Naive thymus-derived CD4-positive, alpha-beta T cell (primary cell): ENCODE results near the gene ITGB7. TPM values are rescaled to one million over a fixed set of nuclear protein-coding genes. Genes with fewer than 3 reads are reported as not detected.

ENCODE experiments used
- ATAC-seq: fragments of 150-1000 bp; cut with Tn5 transposase; 2 replicates; pipeline ENCODE4 v1.10.0; 2021; ENCODE audit warnings: mild to moderate bottlenecking, moderate library complexity
- CTCF ChIA-PET: fragments of 350-600 bp; sonication (Branson Sonifier 250); formaldehyde crosslinking; loops from one replicate; lab custom pipeline; 2021; ENCODE audit warnings: antibody characterized with exemption; lab: Charles Lee
- POLR2A ChIA-PET: fragments of 350-600 bp; sonication (Branson Sonifier 250); formaldehyde crosslinking; loops from one replicate; lab custom pipeline; 2021; ENCODE audit warnings: antibody characterized with exemption, inconsistent platforms; lab: Charles Lee
- DNase-seq, 9 donors: peaks; one replicate each; pipeline versions ENCODE4 v3.0.0 to v3.0.0-alpha.2; 2020 to 2022; ENCODE audit warnings: mixed read lengths in 1 of 9
- H3K27ac ChIP-seq: one replicate; pipeline ENCODE4 v1.7.0; 2013; ENCODE audit warnings: mild to moderate bottlenecking, low read depth, low read length, moderate library complexity
- H3K27me3 ChIP-seq, 2 donors: one replicate each; pipeline ENCODE4 v1.7.0; 2013; ENCODE audit warnings: low read length in 2 of 2, mild to moderate bottlenecking in 2 of 2, moderate library complexity in 2 of 2; ENCODE audit not compliant: control insufficient read depth in 2 of 2, insufficient read depth in 2 of 2
- H3K36me3 ChIP-seq, 3 experiments: 1 replicate in 2 of 3; 2 replicates in 1 of 3; pipeline ENCODE4 v1.7.0; 2013; ENCODE audit warnings: low read length in 3 of 3, mild to moderate bottlenecking in 3 of 3, moderate library complexity in 1 of 3; ENCODE audit not compliant: insufficient read depth in 3 of 3, control insufficient read depth in 2 of 3
- H3K4me1 ChIP-seq, 2 donors: one replicate each; pipeline ENCODE4 v1.7.0; 2013; ENCODE audit warnings: low read length in 2 of 2, mild to moderate bottlenecking in 2 of 2, moderate library complexity in 1 of 2; ENCODE audit not compliant: control insufficient read depth in 2 of 2, insufficient read depth in 2 of 2
- H3K4me3 ChIP-seq: 2 replicates; pipeline ENCODE4 v1.7.0; 2013; ENCODE audit warnings: mild to moderate bottlenecking, low read length
- H3K9me3 ChIP-seq, 3 experiments: 1 replicate in 2 of 3; 2 replicates in 1 of 3; pipeline ENCODE4 v1.7.0; 2013; ENCODE audit warnings: low read length in 3 of 3; ENCODE audit not compliant: control insufficient read depth in 2 of 3
- H3K27ac Mint-ChIP-seq, 9 donors: one replicate each; pipeline ENCODE4 v1.8.0; 2020 to 2022; ENCODE audit warnings: mixed read lengths in 9 of 9, mild to moderate bottlenecking in 8 of 9, moderate library complexity in 5 of 9, inconsistent platforms in 2 of 9
- H3K27me3 Mint-ChIP-seq, 5 donors: one replicate each; pipeline ENCODE4 v1.8.0; 2021 to 2022; ENCODE audit warnings: mixed read lengths in 5 of 5, mild to moderate bottlenecking in 1 of 5
- H3K36me3 Mint-ChIP-seq, 5 donors: one replicate each; pipeline ENCODE4 v1.8.0; 2020 to 2022; ENCODE audit warnings: mixed read lengths in 5 of 5, mild to moderate bottlenecking in 3 of 5, inconsistent platforms in 1 of 5
- H3K4me1 Mint-ChIP-seq, 7 donors: one replicate each; pipeline ENCODE4 v1.8.0; 2020 to 2022; ENCODE audit warnings: mixed read lengths in 7 of 7, mild to moderate bottlenecking in 3 of 7, inconsistent platforms in 1 of 7
- H3K4me3 Mint-ChIP-seq, 10 donors: one replicate each; pipeline ENCODE4 v1.8.0; 2020 to 2022; ENCODE audit warnings: mild to moderate bottlenecking in 10 of 10, mixed read lengths in 10 of 10, moderate library complexity in 6 of 10, inconsistent platforms in 2 of 10
- H3K9me3 Mint-ChIP-seq, 11 donors: one replicate each; pipeline ENCODE4 v1.8.0; 2020 to 2022; ENCODE audit warnings: mixed read lengths in 11 of 11, mild to moderate bottlenecking in 4 of 11, inconsistent platforms in 1 of 11, moderate library complexity in 1 of 11
- intact Hi-C, 2 donors: fragments of 100-400 bp; cut with micrococcal nuclease; formaldehyde crosslinking; loops; one replicate each; pipeline ENCODE4 v1.15.1; 2023
- polyA plus RNA-seq, 2 donors: library from polyadenylated mRNA; unstranded; fragments of 300-500 nt; fragmentation: Illumina TruSeq; gene quantifications; one replicate each; pipeline ENCODE4 v1.2.3, GENCODE V29; 2021
- total RNA-seq, 6 experiments: library from RNA in 5 of 6; stranded (reverse) in 5 of 6; gene quantifications; 1 replicate in 5 of 6; 2 replicates in 1 of 6; pipeline ENCODE4 v1.2.3 and lab custom pipeline; 2021 to 2026

ITGB7 gene
- total and polyA plus RNA-seq, 7 experiments from 2014 or later = 191 to 760 (median 227) TPM

- POLR2A ChIA-PET = interaction anchor here (0.9 to 12.2 kb wide), 2 partner anchors 11 to 13 kb away, joined by 3 to 217 read pairs; no protein-coding TSS in a partner anchor
- no peak overlapping the region for H3K4me3 Mint-ChIP-seq
- CTCF ChIA-PET = interaction anchor here (0.7 to 2.2 kb wide), 6 partner anchors 8 to 160 kb away, joined by 3 to 10 read pairs (median 4); no protein-coding TSS in a partner anchor
- peaks cover 0 to 3% (median 0%) of the 10 kb centered on the region in 11 donors for H3K9me3 Mint-ChIP-seq
- H3K27me3 Mint-ChIP-seq = no peaks in the 10 kb centered on the region
- peaks cover 17 to 40% of the 10 kb centered on the region in 2 donors for H3K4me1 ChIP-seq
- no peak overlapping the region for H3K4me3 ChIP-seq
- no peaks in the 10 kb centered on the region for H3K27me3 ChIP-seq
- H3K4me1 Mint-ChIP-seq = peaks cover 34 to 72% (median 58%) of the 10 kb centered on the region in 7 donors
- ATAC-seq (no peak), DNase-seq (no peak)
- H3K36me3 ChIP-seq = peaks cover 26 to 90% (median 28%) of the 10 kb centered on the region in 3 experiments
- intact Hi-C loops = no loop called here
- H3K27ac Mint-ChIP-seq = peak overlapping the region in 3 of 9 donors; percentile 26 to 37 (median 28)
- no peaks in the 10 kb centered on the region for H3K9me3 ChIP-seq
- H3K27ac ChIP-seq = no peak overlapping the region
- H3K36me3 Mint-ChIP-seq = peaks cover 13 to 61% (median 41%) of the 10 kb centered on the region in 5 donors
Observed at GRCh38 chr12:53186745-53187144, 20.3 kb downstream of the ITGB7 start.

DNA sequence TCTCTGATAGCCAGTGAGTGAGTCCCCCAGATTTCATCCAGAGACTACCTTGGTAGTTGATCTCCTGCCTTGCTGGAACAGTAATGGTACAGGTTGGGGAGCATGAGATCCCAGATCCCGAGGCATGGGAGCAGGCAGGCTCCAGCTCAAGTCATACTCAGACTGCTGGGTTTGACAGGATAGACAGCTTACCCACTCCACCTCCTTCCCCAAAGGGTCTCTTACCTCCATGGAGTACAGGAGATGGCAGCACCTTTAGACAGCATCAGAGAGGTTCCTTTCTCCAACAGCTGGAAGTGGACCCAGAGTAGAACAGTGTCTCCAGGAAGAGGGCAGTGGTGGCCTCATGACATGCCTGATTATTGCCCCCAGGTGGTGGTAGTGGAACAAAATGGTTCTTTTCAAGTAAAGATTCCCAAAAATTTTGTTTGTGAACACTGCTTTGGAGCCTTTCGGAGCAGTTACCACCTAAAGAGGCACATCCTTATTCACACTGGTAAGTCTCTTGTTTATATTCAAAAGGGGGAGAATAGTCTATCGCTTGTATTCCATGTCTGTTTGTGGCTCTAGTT is 21.4 kb downstream of the ITGB7 start:
- no peak for DNase-seq
- Histone ChIP-seq H3K27me3 (no peaks in the 10 kb centered on the region), H3K27ac (peak overlapping the region; percentile 22), H3K36me3 (peaks cover 20 to 81% (median 27%) of the 10 kb centered on the region in 3 experiments), H3K4me1 (peaks cover 24 to 46% of the 10 kb centered on the region in 2 donors), H3K9me3 (no peaks in the 10 kb centered on the region), H3K4me3 (no peak overlapping the region)
- Mint-ChIP-seq H3K4me3 (peak overlapping the region in 3 of 10 donors; percentile 10 to 84 (median 32)), H3K9me3 (peaks cover 0 to 3% (median 0%) of the 10 kb centered on the region in 11 donors), H3K4me1 (peaks cover 41 to 72% (median 62%) of the 10 kb centered on the region in 7 donors), H3K27me3 (no peaks in the 10 kb centered on the region), H3K27ac (peak overlapping the region in 6 of 9 donors; percentile 3 to 86 (median 63)), H3K36me3 (peaks cover 13 to 57% (median 41%) of the 10 kb centered on the region in 5 donors)
- ChIA-PET POLR2A (interaction anchor here (0.9 to 12.2 kb wide), 4 partner anchors 9 to 35 kb away, joined by 3 to 217 read pairs (median 3); no protein-coding TSS in a partner anchor), CTCF (interaction anchor here (0.5 to 1.5 kb wide), 5 partner anchors 13 to 30 kb away, joined by 3 to 5 read pairs (median 4); no protein-coding TSS in a partner anchor)
- ATAC-seq = no peak
- intact Hi-C loops = loop anchor here in 1 of 2 donors (1.0 kb wide), 1 partner anchor 26 kb away; no protein-coding TSS in a partner anchor

DNA sequence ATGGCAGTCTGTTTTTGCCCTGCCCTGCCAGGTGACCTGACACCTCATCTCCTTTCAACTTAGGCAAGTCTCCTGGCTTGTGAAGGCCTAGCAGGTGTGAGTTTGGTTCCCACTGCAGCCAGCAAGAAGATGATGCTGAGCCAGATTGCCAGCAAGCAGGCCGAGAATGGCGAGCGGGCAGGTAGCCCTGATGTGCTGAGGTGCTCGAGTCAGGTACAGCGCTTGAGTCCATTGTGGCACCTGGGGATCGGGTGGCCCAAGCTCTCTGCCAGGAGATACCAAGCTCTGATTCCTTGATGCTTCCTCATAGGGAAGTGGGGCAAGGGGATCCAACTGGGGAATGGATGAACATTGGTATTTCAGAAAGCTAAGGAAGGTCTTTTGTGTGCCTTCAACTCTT is 22.2 kb downstream of the ITGB7 start:
- Mint-ChIP-seq H3K27me3 (no peaks in the 10 kb centered on the region), H3K9me3 (peaks cover 0 to 3% (median 0%) of the 10 kb centered on the region in 11 donors), H3K36me3 (peaks cover 13 to 57% (median 41%) of the 10 kb centered on the region in 5 donors), H3K4me1 (peaks cover 41 to 67% (median 57%) of the 10 kb centered on the region in 7 donors), H3K4me3 (peak overlapping the region in 7 of 10 donors; percentile 27 to 84 (median 37)), H3K27ac (peak overlapping the region in 8 of 9 donors; percentile 8 to 86 (median 46))
- peaks cover 26 to 43% of the 10 kb centered on the region in 2 donors for H3K4me1 ChIP-seq
- intact Hi-C loops = loop anchor here (1.0 to 5.0 kb wide), 2 partner anchors 26 to 267 kb away; partner anchors contain the start of gene PCBP2 (in 1 of the 2)
- ATAC-seq = no peak
- peaks cover 20 to 77% (median 27%) of the 10 kb centered on the region in 3 experiments for H3K36me3 ChIP-seq
- H3K27me3 ChIP-seq = no peaks in the 10 kb centered on the region
- H3K4me3 ChIP-seq = no peak overlapping the region
- peak overlapping the region; percentile 22 for H3K27ac ChIP-seq
- no peak for DNase-seq
- H3K9me3 ChIP-seq = no peaks in the 10 kb centered on the region
- CTCF ChIA-PET = interaction anchor here (0.6 to 1.5 kb wide), 6 partner anchors 14 to 314 kb away, joined by 3 to 5 read pairs (median 4); partner anchors contain the start of gene ESPL1
- POLR2A ChIA-PET = interaction anchor here (0.9 to 12.2 kb wide), 4 partner anchors 9 to 36 kb away, joined by 3 to 217 read pairs (median 3); no protein-coding TSS in a partner anchor

- Mint-ChIP-seq H3K9me3 (peaks cover 0 to 3% (median 0%) of the 10 kb centered on the region in 11 donors), H3K4me1 (peaks cover 48 to 70% (median 59%) of the 10 kb centered on the region in 7 donors), H3K36me3 (peaks cover 13 to 57% (median 39%) of the 10 kb centered on the region in 5 donors), H3K4me3 (peak overlapping the region; percentile 84 to 98 (median 91)), H3K27me3 (no peaks in the 10 kb centered on the region), H3K27ac (peak overlapping the region in 7 of 9 donors; percentile 14 to 97 (median 57))
- H3K36me3 ChIP-seq = peaks cover 15 to 60% (median 27%) of the 10 kb centered on the region in 3 experiments
- peaks cover 30 to 50% of the 10 kb centered on the region in 2 donors for H3K4me1 ChIP-seq
- CTCF ChIA-PET = interaction anchor here (0.6 to 3.6 kb wide), 5 partner anchors 10 to 55 kb away, joined by 3 to 26 read pairs (median 3); no protein-coding TSS in a partner anchor
- POLR2A ChIA-PET = interaction anchor here (0.8 to 12.2 kb wide), 6 partner anchors 8 to 74 kb away, joined by 3 to 217 read pairs (median 40); partner anchors contain the start of gene ITGB7
- intact Hi-C loops = loop anchor here in 1 of 2 donors (5.0 kb wide), 1 partner anchor 269 kb away; the partner anchor contains the start of gene PCBP2
- no peaks in the 10 kb centered on the region for H3K9me3 ChIP-seq
- ATAC-seq = no peak
- H3K27ac ChIP-seq = peak overlapping the region; percentile 52
- H3K4me3 ChIP-seq = no peak overlapping the region
- DNase-seq = no peak
- H3K27me3 ChIP-seq = no peaks in the 10 kb centered on the region
Observed at GRCh38 chr12:53182903-53183302, 24.1 kb downstream of the ITGB7 start.

DNA sequence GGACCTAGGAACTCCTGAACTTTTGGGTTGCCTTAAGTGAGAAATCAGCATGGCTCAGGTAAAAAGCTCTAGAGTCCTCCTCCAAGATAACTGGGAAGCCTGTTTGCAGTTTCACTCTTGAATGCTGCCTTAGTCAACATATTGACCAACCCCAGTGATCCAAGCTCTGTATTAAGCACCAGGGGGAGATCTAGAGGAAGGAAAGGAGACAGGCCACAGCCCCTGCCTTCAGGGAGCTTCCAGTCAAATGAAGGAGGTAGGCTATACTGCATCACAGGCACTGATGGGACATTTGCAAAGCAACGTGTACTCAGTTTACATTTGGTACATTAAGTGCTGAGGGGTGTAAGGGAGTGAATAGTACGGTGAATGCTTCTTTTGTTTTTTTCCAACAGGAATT is 25.1 kb downstream of the ITGB7 start:
- peak overlapping the region; percentile 89 for H3K4me3 ChIP-seq
- H3K36me3 Mint-ChIP-seq = peaks cover 11 to 48% (median 32%) of the 10 kb centered on the region in 5 donors
- H3K9me3 ChIP-seq = no peaks in the 10 kb centered on the region
- peaks cover 0 to 3% (median 0%) of the 10 kb centered on the region in 11 donors for H3K9me3 Mint-ChIP-seq
- peak overlapping the region; percentile 52 for H3K27ac ChIP-seq
- ChIA-PET POLR2A (interaction anchor here (1.0 to 12.2 kb wide), 10 partner anchors 9 to 113 kb away, joined by 3 to 217 read pairs (median 18); partner anchors contain the start of genes ESPL1, ITGB7 and PFDN5), CTCF (interaction anchor here (0.9 to 3.6 kb wide), 7 partner anchors 15 to 163 kb away, joined by 3 to 26 read pairs (median 4); no protein-coding TSS in a partner anchor)
- intact Hi-C loops = loop anchor here (2.0 to 5.0 kb wide), 3 partner anchors 135 to 270 kb away; partner anchors contain the start of gene PCBP2 (in 1 of the 2)
- ATAC-seq = no peak
- H3K4me1 ChIP-seq = peaks cover 30 to 50% of the 10 kb centered on the region in 2 donors
- H3K27ac Mint-ChIP-seq = peak overlapping the region; percentile 38 to 97 (median 90)
- no peak for DNase-seq
- peaks cover 47 to 66% (median 59%) of the 10 kb centered on the region in 7 donors for H3K4me1 Mint-ChIP-seq
- H3K4me3 Mint-ChIP-seq = peak overlapping the region; percentile 84 to 98 (median 91)
- peaks cover 15 to 50% (median 27%) of the 10 kb centered on the region in 3 experiments for H3K36me3 ChIP-seq
- H3K27me3 Mint-ChIP-seq = no peaks in the 10 kb centered on the region
- no peaks in the 10 kb centered on the region for H3K27me3 ChIP-seq
